K562 (cell line): ENCODE results near the gene GLIPR1L1. TPM values are rescaled to one million over a fixed set of nuclear protein-coding genes. Genes with fewer than 3 reads are reported as not detected.

Experiments used
- ATAC-seq: fragments of 200-7000 bp; cut with Tn5 transposase; 3 replicates; pipeline ENCODE4 v1.9.1; 2020; ENCODE audit warnings: moderate library complexity
- BruUV-seq: library from RNA; stranded (reverse); fragments of 400-500 nt; replicated peaks from 2 replicates; lab custom pipeline; 2021; lab: Mats Ljungman, UMichigan
- CTCF ChIA-PET: fragments of 300-600 bp; formaldehyde crosslinking; extraction: SDS; loops from one replicate; lab custom pipeline; 2021; ENCODE audit warnings: low intra/inter-chr PET ratio; lab: Yijun Ruan, JAX
- POLR2A ChIA-PET: fragments of 300-600, 350-650 bp; sonication (Branson Sonifier 250); formaldehyde crosslinking; extraction: SDS; loops from one replicate; lab custom pipeline; 2021; ENCODE audit warnings: antibody characterized with exemption, inconsistent platforms; lab: Yijun Ruan, JAX
- DNase-seq, 4 experiments: peaks; one replicate each; pipeline versions ENCODE4 v3.0.0 to v3.0.0-alpha.2; 2011 to 2018; ENCODE audit warnings: low spot score in 3 of 4, mixed read lengths in 3 of 4; ENCODE audit errors: extremely low read depth in 1 of 4
- FAIRE-seq: peaks from 2 replicates; lab custom pipeline; 2011; peaks lifted over from hg19 to GRCh38; lab: Jason Lieb, UNC
- H2AFZ ChIP-seq: 2 replicates; pipeline ENCODE4 v1.6.0; 2011; ENCODE audit warnings: low read depth, low read length, control low read depth, inconsistent platforms
- H3K27ac ChIP-seq: fragments of 200-600 bp; 3 replicates; pipeline ENCODE4 v1.8.0; 2011; ENCODE audit warnings: low read depth, mild to moderate bottlenecking, control low read depth, inconsistent platforms, low read length, moderate library complexity, mixed read lengths; ENCODE audit errors: extremely low read depth
- H3K27me3 ChIP-seq, 2 experiments: fragments of 300-600 bp in 1 of 2; 2 replicates in 1 of 2; 3 replicates in 1 of 2; pipeline versions ENCODE4 v1.6.0 to v1.8.0; 2011; ENCODE audit warnings: inconsistent platforms in 2 of 2, low read length in 2 of 2, mild to moderate bottlenecking in 1 of 2, mixed read lengths in 1 of 2, moderate library complexity in 1 of 2; ENCODE audit not compliant: control insufficient read depth in 2 of 2, insufficient read depth in 2 of 2
- H3K36me3 ChIP-seq: fragments of 300-600 bp; 3 replicates; pipeline ENCODE4 v1.8.0; 2011; ENCODE audit warnings: mild to moderate bottlenecking, low read length, inconsistent platforms; ENCODE audit not compliant: control insufficient read depth, insufficient read depth
- H3K4me1 ChIP-seq, 2 experiments: fragments of 200-600 bp in 1 of 2; replicated peaks in 1 of 2; 2 replicates in 1 of 2; 3 replicates in 1 of 2; pipeline versions ENCODE4 v1.5.1 to v1.8.0; 2011; ENCODE audit warnings: inconsistent platforms in 2 of 2, low read length in 2 of 2, mild to moderate bottlenecking in 1 of 2, mixed read lengths in 1 of 2, moderate library complexity in 1 of 2; ENCODE audit not compliant: control insufficient read depth in 2 of 2, insufficient read depth in 2 of 2
- H3K4me2 ChIP-seq: 2 replicates; pipeline ENCODE4 v1.6.1; 2011; ENCODE audit warnings: low read length, control low read depth, inconsistent platforms, mixed read lengths; ENCODE audit not compliant: insufficient read depth
- H3K4me3 ChIP-seq: fragments of 200-600 bp; sonication (generic), shearing (Covaris generic); 2 replicates; pipeline ENCODE4 v1.5.1; 2016; ENCODE audit warnings: control low read depth, inconsistent platforms
- H3K79me2 ChIP-seq: fragments of 200-600 bp; 3 replicates; pipeline ENCODE4 v1.8.0; 2011; ENCODE audit warnings: low read length, inconsistent platforms; ENCODE audit not compliant: control insufficient read depth, insufficient read depth
- H3K9ac ChIP-seq, 2 experiments: 2 replicates each; pipeline versions ENCODE4 v1.6.0 to v1.6.1; 2011; ENCODE audit warnings: low read depth in 2 of 2, low read length in 2 of 2, control low read depth in 1 of 2, inconsistent platforms in 1 of 2, mild to moderate bottlenecking in 1 of 2, mixed read lengths in 1 of 2; ENCODE audit not compliant: insufficient read depth in 1 of 2
- H3K9me1 ChIP-seq: one replicate; pipeline ENCODE4 v1.6.0; 2011; ENCODE audit warnings: inconsistent platforms, mild to moderate bottlenecking, low read length, moderate library complexity; ENCODE audit not compliant: control insufficient read depth, insufficient read depth
- H3K9me3 ChIP-seq: replicated peaks from 2 replicates; pipeline ENCODE4 v1.5.1; 2011; ENCODE audit warnings: low read depth, low read length, inconsistent platforms; ENCODE audit not compliant: control insufficient read depth, insufficient read depth
- H4K20me1 ChIP-seq: replicated peaks from 2 replicates; pipeline ENCODE4 v1.6.1; 2011; ENCODE audit warnings: low read length, inconsistent platforms, mixed read lengths; ENCODE audit not compliant: control insufficient read depth, insufficient read depth
- ATF6 ChIP-seq: sonication (generic); formaldehyde crosslinking; IDR thresholded peaks from 2 replicates; pipeline ENCODE4 v1.4.0; 2020; ENCODE audit warnings: mild to moderate bottlenecking, missing genetic modification reagents
- FOXJ3 ChIP-seq: sonication (generic); formaldehyde crosslinking; IDR thresholded peaks from 2 replicates; pipeline ENCODE4 v1.4.0; 2020; ENCODE audit warnings: mild to moderate bottlenecking, missing genetic modification reagents
- GTF2F1 ChIP-seq: IDR thresholded peaks from 2 replicates; pipeline ENCODE4 v1.6.1; 2011; ENCODE audit warnings: low read depth, low read length, improper control_type of control experiment
- HDAC8 ChIP-seq: fragments of 450-650 bp; IDR thresholded peaks from 2 replicates; pipeline ENCODE4 v1.6.1; 2016; ENCODE audit warnings: mild to moderate bottlenecking, missing genetic modification characterization, moderate library complexity, missing compliant biosample characterization
- HDGF ChIP-seq: fragments of 450-650 bp; IDR thresholded peaks from 2 replicates; pipeline ENCODE4 v1.6.1; 2016
- KAT2B ChIP-seq: IDR thresholded peaks from one replicate; pipeline ENCODE4 v1.6.1; 2012; ENCODE audit warnings: low read depth, mild to moderate bottlenecking, control low read depth, inconsistent platforms, low read length, moderate library complexity
- KDM1A ChIP-seq, 2 experiments: fragments of 450-650 bp; IDR thresholded peaks; 2 replicates each; pipeline ENCODE4 v1.6.1; 2016; ENCODE audit warnings: mild to moderate bottlenecking in 2 of 2
- KLF13 ChIP-seq: fragments of 450-650 bp; IDR thresholded peaks from 2 replicates; pipeline ENCODE4 v1.6.1; 2016; ENCODE audit warnings: missing genetic modification characterization, low read depth, mild to moderate bottlenecking, missing compliant biosample characterization, moderate library complexity, borderline replicate concordance
- MAFF ChIP-seq: IDR thresholded peaks from 2 replicates; pipeline ENCODE4 v1.6.1; 2012; ENCODE audit warnings: low read length, improper control_type of control experiment
- NR4A1 ChIP-seq, 2 experiments: fragments of 250-450 bp in 1 of 2; fragments of 450-650 bp in 1 of 2; sonication (Bioruptor Pico) in 1 of 2; IDR thresholded peaks; 2 replicates each; pipeline versions ENCODE4 v1.4.0 to v1.6.1; 2016 to 2020; ENCODE audit warnings: mild to moderate bottlenecking in 2 of 2, missing compliant biosample characterization in 1 of 2, missing genetic modification characterization in 1 of 2, moderate library complexity in 1 of 2
- RFX5 ChIP-seq: IDR thresholded peaks from 2 replicates; pipeline ENCODE4 v1.6.1; 2011; ENCODE audit warnings: low read depth, mild to moderate bottlenecking, improper control_type of control experiment, low read length
- RFX7 ChIP-seq: fragments of 250-450 bp; sonication (Bioruptor Pico); IDR thresholded peaks from 2 replicates; pipeline ENCODE4 v1.5.1; 2021; ENCODE audit warnings: mild to moderate bottlenecking
- SRSF3 ChIP-seq: fragments of 200-400 bp; formaldehyde crosslinking; IDR thresholded peaks from 2 replicates; pipeline ENCODE4 v1.6.1; 2016; ENCODE audit warnings: mild to moderate bottlenecking, low read length, moderate library complexity; ENCODE audit not compliant: insufficient read depth
- TARDBP ChIP-seq: fragments of 450-650 bp; IDR thresholded peaks from 2 replicates; pipeline ENCODE4 v1.6.1; 2016
- ZNF263 ChIP-seq: sonication (generic); formaldehyde crosslinking; IDR thresholded peaks from 2 replicates; pipeline ENCODE4 v1.8.0; 2022; ENCODE audit warnings: mild to moderate bottlenecking, missing genetic modification reagents, borderline replicate concordance
- ZNF277 ChIP-seq: fragments of 250-450 bp; sonication (Bioruptor Pico); IDR thresholded peaks from 2 replicates; pipeline ENCODE4 v1.8.0; 2022; ENCODE audit warnings: inconsistent platforms, mild to moderate bottlenecking, moderate library complexity, borderline replicate concordance
- WGBS: fragments of 100-300 bp; shearing (Covaris generic); methylation state at CpG from one replicate; pipeline ENCODE4 v1.1.6; 2016; ENCODE audit warnings: low coverage, mixed read lengths; ENCODE audit not compliant: insufficient coverage; ENCODE audit errors: missing lambda C conversion rate; 5-methylcytosine and 5-hydroxymethylcytosine counted together
- in situ Hi-C: fragments of 300-500 bp; cut with MboI; formaldehyde crosslinking; loops from 4 replicates; pipeline ENCODE4 v1.15.0; 2018; ENCODE audit warnings: inconsistent platforms, mixed read lengths
- intact Hi-C: fragments of 100-400 bp; cut with micrococcal nuclease; formaldehyde crosslinking; loops from 2 replicates; pipeline ENCODE4 v1.14.2; 2022
- polyA plus RNA-seq, 8 experiments: library from polyadenylated mRNA; depleted of rRNA in 4 of 8; stranded (reverse) in 5 of 8; unstranded in 3 of 8; fragments of >200 nt; fragmentation: Nextera tagmentation in 2 of 8; fragmentation: Illumina TruSeq in 1 of 8; extraction: Ambion mirVana in 2 of 8; extraction: Trizol in 1 of 8; gene quantifications; 2 replicates each; pipeline versions ENCODE4 v1.2.1 to v1.2.3, GENCODE V29; 2011 to 2014; ENCODE audit warnings: inconsistent platforms in 1 of 8, missing spikeins in 1 of 8
- total RNA-seq, 7 experiments: library from RNA; depleted of rRNA in 6 of 7; stranded (reverse); fragments of >200 nt in 6 of 7; fragmentation: Illumina TruSeq in 2 of 7; extraction: Trizol in 2 of 7; gene quantifications; 2 replicates each; pipeline versions ENCODE4 v1.2.1 to v1.2.3, GENCODE V29; 2011 to 2021; ENCODE audit warnings: low replicate concordance in 1 of 7

The GLIPR1L1 gene
- total and polyA plus RNA-seq, 9 of the 15 experiments (the other 6 are each of a cell fraction or from before 2014, with no cell fraction given): not detected

GRCh38 chr12:75409830-75410229 is 75.4 kb downstream of the GLIPR1L1 start (continued):
- TF ChIP-seq KAT2B (no peak), RFX5 (no peak), FOXJ3 (CRISPR knock-in tag) (no peak), MAFF (peak; percentile 94), ZNF263 (no peak), TARDBP (no peak), RFX7 (no peak)

GRCh38 chr12:75414671-75415070 is 80.2 kb downstream of the GLIPR1L1 start:
- Histone ChIP-seq H3K9me1 (no peaks in the 10 kb centered on the region), H3K36me3 (no peaks in the 10 kb centered on the region), H3K9ac (no peak overlapping the region), H3K4me2 (no peak overlapping the region), H3K4me3 (no peak overlapping the region), H2AFZ (no peak overlapping the region), H3K4me1 (no peaks in the 10 kb centered on the region), H4K20me1 (no peaks in the 10 kb centered on the region), H3K27ac (no peak overlapping the region), H3K79me2 (no peaks in the 10 kb centered on the region), H3K27me3 (no peaks in the 10 kb centered on the region), H3K9me3 (no peaks in the 10 kb centered on the region)
- DNase-seq: no peak
- ATAC-seq: no peak
- in situ Hi-C loops (no loop called here), intact Hi-C loops (no loop called here)
- CTCF ChIA-PET: no interaction called here
- TF ChIP-seq ATF6 (no peak), GTF2F1 (no peak), KDM1A (IDR thresholded peaks at IDR 0.05) (no peak), ZNF277 (no peak), HDAC8 (tag) (no peak), KLF13 (tag) (no peak), SRSF3 (no peak), NR4A1 (CRISPR knock-in tag; IDR thresholded peaks at IDR 0.05) (no peak), NR4A1 (tag; IDR thresholded peaks at IDR 0.05) (no peak), HDGF (no peak)
- FAIRE-seq: no peak
- 0% methylated on average over 1 of the region's 1 CpG for WGBS
- no TSS peak for BruUV-seq
- POLR2A ChIA-PET: no interaction called here
